Pancreas (tissue), 10 donors: ENCODE results near the gene GRID1. TPM values are rescaled to one million over a fixed set of nuclear protein-coding genes. Genes with fewer than 3 reads are reported as not detected.
A peak's percentile ranks its signal among the peaks of the same experiment; 100 is the strongest.

Source experiments
- ATAC-seq, 4 donors: fragments of 200-7000 bp; cut with Tn5 transposase; one replicate each; pipeline versions ENCODE4 v1.8.0 to v1.9.1; 2020; ENCODE audit warnings: mild to moderate bottlenecking in 4 of 4, moderate library complexity in 4 of 4
- DNase-seq, 6 donors: peaks; one replicate each; pipeline ENCODE4 v3.0.0-alpha.2; 2020
- FAIRE-seq: peaks from 2 replicates; lab custom pipeline; 2012; peaks lifted over from hg19 to GRCh38; lab: Jason Lieb, UNC
- H3K27ac ChIP-seq, 4 donors: fragments of 200-600 bp; sonication (generic); 1 replicate in 3 of 4; 2 replicates in 1 of 4; pipeline versions ENCODE4 v1.5.0 to v1.8.0; 2020
- H3K27me3 ChIP-seq, 4 donors: fragments of 200-600 bp; one replicate each; pipeline ENCODE4 v1.8.0; 2021
- H3K36me3 ChIP-seq, 3 donors: fragments of 200-600 bp; sonication (generic) in 1 of 3; one replicate each; pipeline versions ENCODE4 v1.5.0 to v1.8.0; 2020 to 2021
- H3K4me1 ChIP-seq, 3 donors: fragments of 200-600 bp; one replicate each; pipeline ENCODE4 v1.8.0; 2021
- H3K4me3 ChIP-seq, 4 donors: fragments of 200-600 bp; sonication (generic) in 2 of 4; one replicate each; pipeline versions ENCODE4 v1.5.0 to v1.8.0; 2020 to 2021
- H3K9me3 ChIP-seq, 4 donors: fragments of 200-600 bp; one replicate each; pipeline ENCODE4 v1.8.0; 2021
- CTCF ChIP-seq, 4 donors: fragments of 200-600 bp; sonication (generic) in 3 of 4; IDR thresholded peaks; one replicate each; pipeline versions ENCODE4 v1.5.0 to v1.8.0; 2021; ENCODE audit warnings: antibody characterized with exemption in 4 of 4
- WGBS, 2 donors: extraction: QIAGEN DNeasy Blood & Tissue Kit; methylation state at CpG; one replicate each; pipeline ENCODE4 v1.1.7; 2013; 5-methylcytosine and 5-hydroxymethylcytosine counted together
- intact Hi-C, 3 donors: fragments of 100-400 bp; cut with DNase I; formaldehyde crosslinking; loops; one replicate each; pipeline versions ENCODE4 v1.11.1 to v1.14.2; 2022
- polyA plus RNA-seq, 2 donors: library from polyadenylated mRNA; stranded (reverse); fragments of 200-250 nt; gene quantifications; one replicate each; pipeline ENCODE4 v1.2.3, GENCODE V29; 2013
- total RNA-seq, 6 donors: library from RNA; stranded (reverse); fragmentation: NEBNext Ultra II Directional in 4 of 6; extraction: Animal tissue kit (Norgen Biotek cat#: 25700) in 4 of 6; gene quantifications; one replicate each; pipeline versions ENCODE4 v1.2.1 to v1.2.4, GENCODE V29; 2021 to 2023
- donor health status: healthy with polysubstance abuse.
- donor health status: DM: no; HTN: no; CAD: no; lungs with moderate emphysema.
- donor health status: DM: no; HTN: no; CAD: no.
- donor health status: control.
- donor health status: control.
- donor health status: Bipolar disorder and iron deficiency.
- donor health status: DM: yes; HTN: yes; CAD: no.
- donor health status: DM: no; HTN: no; CAD: no.
- donor health status: DM: no; HTN: no; CAD: no.
- donor health status: DM: yes; HTN: yes; CAD: no.

GRID1 gene
- total and polyA plus RNA-seq, 8 donors, result 0.05 to 1.5 (median 0.91) TPM

GRCh38 chr10:86285136-86285790 lies 81.3 kb downstream of the GRID1 start:
- no peaks in the 10 kb centered on the region for H3K36me3 ChIP-seq
- ATAC-seq (no peak), FAIRE-seq (no peak), DNase-seq (peak in 1 of 6 donors; percentile 3)
- no peaks in the 10 kb centered on the region for H3K9me3 ChIP-seq
- no peaks in the 10 kb centered on the region for H3K4me1 ChIP-seq
- no peaks in the 10 kb centered on the region for H3K27me3 ChIP-seq
- 73 to 80% methylated on average over 10 of the region's 10 CpGs for WGBS, 2 donors
- intact Hi-C loops, result no loop called here
- H3K4me3 ChIP-seq, result no peak overlapping the region
- TF ChIP-seq CTCF (IDR thresholded peaks at IDR 0.05), result no peak
- no peak overlapping the region for H3K27ac ChIP-seq

- no peak for TF ChIP-seq CTCF (IDR thresholded peaks at IDR 0.05)
- no peak overlapping the region for H3K4me3 ChIP-seq
Measured at GRCh38 chr10:86284355-86285105, 82.1 kb downstream of the GRID1 start.

GRCh38 chr10:86283466-86284287 lies 82.9 kb downstream of the GRID1 start:
- no peaks in the 10 kb centered on the region for H3K4me1 ChIP-seq
- no peak overlapping the region for H3K4me3 ChIP-seq
- H3K9me3 ChIP-seq, result no peaks in the 10 kb centered on the region
- ATAC-seq (no peak), DNase-seq (no peak), FAIRE-seq (no peak)
- no peak overlapping the region for H3K27ac ChIP-seq
- TF ChIP-seq CTCF (IDR thresholded peaks at IDR 0.05), result no peak
- H3K27me3 ChIP-seq, result no peaks in the 10 kb centered on the region
- no peaks in the 10 kb centered on the region for H3K36me3 ChIP-seq
- intact Hi-C loops, result no loop called here
- 49 to 59% methylated on average over 1 of the region's 1 CpG for WGBS, 2 donors

More at GRCh38 chr10:86284355-86285105, 82.1 kb downstream of the GRID1 start:
- Histone ChIP-seq H3K4me1 (no peaks in the 10 kb centered on the region), H3K9me3 (no peaks in the 10 kb centered on the region), H3K36me3 (no peaks in the 10 kb centered on the region), H3K27me3 (no peaks in the 10 kb centered on the region), H3K27ac (no peak overlapping the region)
- intact Hi-C loops, result no loop called here
- 57 to 70% methylated on average over 10 to 11 of the region's 11 CpGs for WGBS, 2 donors
- DNase-seq (peak in 1 of 6 donors; percentile 2), FAIRE-seq (no peak), ATAC-seq (no peak)

GRCh38 chr10:86282664-86283465 lies 83.7 kb downstream of the GRID1 start:
- H3K27ac ChIP-seq, result no peak overlapping the region
- H3K4me1 ChIP-seq, result no peaks in the 10 kb centered on the region
- no peaks in the 10 kb centered on the region for H3K9me3 ChIP-seq
- intact Hi-C loops, result no loop called here
- ATAC-seq (no peak), DNase-seq (peak in 1 of 6 donors; percentile 1), FAIRE-seq (no peak)
- H3K27me3 ChIP-seq, result no peaks in the 10 kb centered on the region
- TF ChIP-seq CTCF (IDR thresholded peaks at IDR 0.05), result no peak
- WGBS, 2 donors, result 79 to 100% methylated on average over 1 of the region's 1 CpG
- no peaks in the 10 kb centered on the region for H3K36me3 ChIP-seq
- H3K4me3 ChIP-seq, result no peak overlapping the region
